GM19463 (cell line): ENCODE measurements around the gene SCAND1.

Experiments used
- ATAC-seq: cut with Tn5 transposase; IDR thresholded peaks from one replicate; pipeline ENCODE4 v1.9.1; 2021; ENCODE audit warnings: mild to moderate bottlenecking, moderate library complexity; ENCODE audit not compliant: unreplicated experiment

The SCAND1 gene

GRCh38 chr20:35908007-35908406 is 46.3 kb downstream of the SCAND1 start:
- no peak for ATAC-seq

- no peak for ATAC-seq
Observed at GRCh38 chr20:35907017-35907701, 47.1 kb downstream of the SCAND1 start.

- no peak for ATAC-seq
Observed at GRCh38 chr20:35904982-35905663, 49.2 kb downstream of the SCAND1 start.

- ATAC-seq: no peak
Observed at GRCh38 chr20:35903843-35904242, 50.5 kb downstream of the SCAND1 start.
